ENCODE measurements around the gene TAS2R3.

- no peak for TF ChIP-seq CTCF (IDR thresholded peaks at IDR 0.05)
- TF ChIP-seq POLR2A (IDR thresholded peaks at IDR 0.05) = no peak
Measured at GRCh38 chr7:141715018-141715417, 48.9 kb upstream of the TAS2R3 start.

All from adrenal gland (tissue), 5 donors.